Endothelial cell (in vitro differentiated cells): ENCODE results near the gene SLC8A1. TPM values are rescaled to one million over a fixed set of nuclear protein-coding genes. Genes with fewer than 3 reads are reported as not detected.

Experiments
- DNase-seq: peaks from one replicate; pipeline ENCODE4 v3.0.0; 2021; ENCODE audit warnings: low spot score
- H3K27ac Mint-ChIP-seq: one replicate; pipeline ENCODE4 v1.8.0; 2021; ENCODE audit warnings: mixed read lengths, inconsistent platforms; ENCODE audit not compliant: unreplicated experiment
- H3K27me3 Mint-ChIP-seq: one replicate; pipeline ENCODE4 v1.8.0; 2021; ENCODE audit warnings: mild to moderate bottlenecking, moderate library complexity, mixed read lengths, inconsistent platforms; ENCODE audit not compliant: unreplicated experiment
- H3K36me3 Mint-ChIP-seq: one replicate; pipeline ENCODE4 v1.8.0; 2021; ENCODE audit warnings: mild to moderate bottlenecking, low read depth, mixed read lengths, inconsistent platforms; ENCODE audit not compliant: unreplicated experiment
- H3K4me1 Mint-ChIP-seq: one replicate; pipeline ENCODE4 v1.8.0; 2021; ENCODE audit warnings: mild to moderate bottlenecking, mixed read lengths, inconsistent platforms; ENCODE audit not compliant: unreplicated experiment
- H3K4me3 Mint-ChIP-seq: one replicate; pipeline ENCODE4 v1.8.0; 2021; ENCODE audit warnings: mild to moderate bottlenecking, mixed read lengths, inconsistent platforms; ENCODE audit not compliant: unreplicated experiment
- H3K9me3 Mint-ChIP-seq: one replicate; pipeline ENCODE4 v1.8.0; 2021; ENCODE audit warnings: mixed read lengths, inconsistent platforms; ENCODE audit not compliant: unreplicated experiment
- CTCF ChIP-seq: fragments of 200-600 bp; sonication (generic); IDR thresholded peaks from one replicate; pipeline ENCODE4 v1.5.0; 2021; ENCODE audit warnings: antibody characterized with exemption; ENCODE audit not compliant: unreplicated experiment
- total RNA-seq: library from RNA; stranded (reverse); fragmentation: NEBNext Ultra II Directional; extraction: Animal tissue kit (Norgen Biotek cat#: 25700); gene quantifications from one replicate; pipeline ENCODE4 v1.2.1, GENCODE V29; 2021; ENCODE audit not compliant: unreplicated experiment

Gene SLC8A1
- total RNA-seq, 1 donor from 2014 or later = 0.80 TPM

DNA sequence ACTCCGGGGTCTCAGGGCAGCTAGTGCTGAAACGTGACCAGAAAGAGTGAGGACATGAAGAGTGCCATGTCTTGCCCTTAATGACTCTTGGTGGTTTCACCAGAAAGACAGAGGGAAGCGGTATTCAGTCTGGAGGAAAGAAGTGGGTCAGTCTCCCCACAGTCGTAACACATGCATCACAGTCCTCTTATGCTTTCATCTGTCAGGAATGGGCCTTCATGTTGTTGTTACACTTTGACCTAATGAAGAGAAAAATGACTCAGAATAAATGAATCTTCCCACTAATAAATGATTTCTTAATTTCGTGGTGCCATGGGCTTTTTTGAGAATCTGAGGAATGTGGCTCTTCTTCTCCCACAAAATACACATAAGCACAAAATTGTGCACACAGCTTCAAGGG is 103.2 kb downstream of the SLC8A1 start:
- no peak overlapping the region for H3K4me3 Mint-ChIP-seq
- H3K9me3 Mint-ChIP-seq = no peaks in the 10 kb centered on the region
- H3K4me1 Mint-ChIP-seq = peaks cover 3% of the 10 kb centered on the region
- no peaks in the 10 kb centered on the region for H3K27me3 Mint-ChIP-seq
- DNase-seq = no peak
- no peak for TF ChIP-seq CTCF
- H3K36me3 Mint-ChIP-seq = no peaks in the 10 kb centered on the region
- no peak overlapping the region for H3K27ac Mint-ChIP-seq

GRCh38 chr2:40348038-40348437 is 103.9 kb downstream of the SLC8A1 start:
- TF ChIP-seq CTCF = no peak
- H3K9me3 Mint-ChIP-seq = no peaks in the 10 kb centered on the region
- no peaks in the 10 kb centered on the region for H3K27me3 Mint-ChIP-seq
- H3K4me1 Mint-ChIP-seq = peaks cover 3% of the 10 kb centered on the region
- no peak overlapping the region for H3K4me3 Mint-ChIP-seq
- H3K36me3 Mint-ChIP-seq = no peaks in the 10 kb centered on the region
- no peak overlapping the region for H3K27ac Mint-ChIP-seq
- DNase-seq = no peak

DNA sequence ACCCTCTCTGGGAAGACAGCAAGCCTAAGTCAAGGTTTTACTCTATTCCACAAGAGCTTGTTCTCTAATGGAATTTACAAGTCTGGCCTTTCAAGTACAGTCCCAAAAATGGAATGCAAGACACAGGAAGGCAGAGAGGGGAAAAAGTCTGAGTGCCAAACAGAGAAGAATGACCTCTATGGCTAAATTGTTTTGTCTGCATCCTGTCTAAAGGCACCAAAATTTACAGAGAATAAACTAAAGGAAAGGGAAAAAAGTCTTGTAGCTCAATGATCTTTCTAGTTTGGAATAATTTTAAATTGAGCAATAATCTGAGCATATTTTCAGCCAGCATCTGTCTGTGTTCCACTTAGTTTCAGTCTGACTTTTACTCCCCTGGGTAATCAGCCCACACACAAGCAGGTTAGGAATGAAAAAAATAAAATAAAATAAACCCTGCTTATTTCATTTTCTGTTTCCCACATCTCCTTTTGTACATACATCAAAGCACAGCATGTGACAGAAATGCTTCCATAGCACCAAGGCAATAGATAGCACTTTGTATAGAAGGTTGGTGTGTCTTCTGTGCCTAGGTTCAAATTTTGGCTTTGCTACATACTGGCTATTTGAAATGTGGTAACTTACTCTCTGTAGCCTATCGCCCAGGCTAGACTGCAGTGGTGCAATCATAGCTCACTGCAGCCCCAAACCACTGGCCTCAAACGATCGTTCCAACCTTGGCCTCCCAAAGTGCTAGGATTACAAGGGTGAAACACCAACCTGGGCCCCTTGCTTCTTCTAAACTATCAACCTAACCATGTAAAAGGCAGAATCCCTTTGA is 105.1 kb downstream of the SLC8A1 start:
- no peak for DNase-seq
- no peak overlapping the region for H3K4me3 Mint-ChIP-seq
- no peak overlapping the region for H3K27ac Mint-ChIP-seq
- H3K36me3 Mint-ChIP-seq = no peaks in the 10 kb centered on the region
- H3K27me3 Mint-ChIP-seq = no peaks in the 10 kb centered on the region
- H3K4me1 Mint-ChIP-seq = peaks cover 3% of the 10 kb centered on the region
- no peak for TF ChIP-seq CTCF
- no peaks in the 10 kb centered on the region for H3K9me3 Mint-ChIP-seq

GRCh38 chr2:40344364-40344763 is 107.5 kb downstream of the SLC8A1 start:
- no peak overlapping the region for H3K4me3 Mint-ChIP-seq
- peaks cover 3% of the 10 kb centered on the region for H3K4me1 Mint-ChIP-seq
- no peak for TF ChIP-seq CTCF
- no peaks in the 10 kb centered on the region for H3K9me3 Mint-ChIP-seq
- H3K27ac Mint-ChIP-seq = no peak overlapping the region
- no peaks in the 10 kb centered on the region for H3K27me3 Mint-ChIP-seq
- DNase-seq = no peak
- H3K36me3 Mint-ChIP-seq = no peaks in the 10 kb centered on the region

DNA sequence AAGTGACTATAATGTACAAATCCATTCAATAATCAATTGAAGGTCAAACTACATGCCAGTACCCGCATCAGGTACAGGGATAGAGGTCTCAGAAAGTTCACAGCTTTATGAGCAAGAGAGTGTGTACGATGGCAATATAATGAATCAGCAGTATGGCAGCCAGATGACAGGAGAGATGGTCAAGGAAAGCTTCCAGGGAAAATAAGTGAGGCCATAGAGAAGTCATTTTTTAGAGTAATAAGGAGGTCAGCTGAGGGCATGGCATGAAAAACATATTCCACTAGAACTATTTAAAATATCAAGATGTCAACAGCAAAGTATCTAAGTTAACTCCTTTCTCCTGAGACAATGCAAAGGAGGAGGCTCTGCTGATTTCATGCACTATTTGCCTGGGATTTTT is 108.0 kb downstream of the SLC8A1 start:
- no peak overlapping the region for H3K27ac Mint-ChIP-seq
- no peak for TF ChIP-seq CTCF
- no peaks in the 10 kb centered on the region for H3K36me3 Mint-ChIP-seq
- H3K27me3 Mint-ChIP-seq = no peaks in the 10 kb centered on the region
- no peaks in the 10 kb centered on the region for H3K9me3 Mint-ChIP-seq
- no peak for DNase-seq
- no peak overlapping the region for H3K4me3 Mint-ChIP-seq
- peaks cover 3% of the 10 kb centered on the region for H3K4me1 Mint-ChIP-seq
